Nephron progenitor cell (in vitro differentiated cells): Measurements from ENCODE around the gene P2RX5.
A peak's percentile ranks its signal among the peaks of the same experiment; 100 is the strongest.

Experiments
- DNase-seq: peaks from one replicate; pipeline ENCODE4 v3.0.0; 2021
- H3K27ac Mint-ChIP-seq: 2 replicates; pipeline ENCODE4 v1.8.0; 2021; ENCODE audit warnings: mild to moderate bottlenecking, moderate library complexity, mixed read lengths
- H3K27me3 Mint-ChIP-seq: 2 replicates; pipeline ENCODE4 v1.8.0; 2021; ENCODE audit warnings: mild to moderate bottlenecking, low read depth, mixed read lengths; ENCODE audit not compliant: poor library complexity
- H3K36me3 Mint-ChIP-seq: 2 replicates; pipeline ENCODE4 v1.8.0; 2021; ENCODE audit warnings: low read depth, mixed read lengths
- H3K4me1 Mint-ChIP-seq: 2 replicates; pipeline ENCODE4 v1.8.0; 2021; ENCODE audit warnings: mixed read lengths
- H3K4me3 Mint-ChIP-seq: 2 replicates; pipeline ENCODE4 v1.8.0; 2021; ENCODE audit warnings: mild to moderate bottlenecking, moderate library complexity, mixed read lengths
- H3K9me3 Mint-ChIP-seq: 2 replicates; pipeline ENCODE4 v1.8.0; 2021; ENCODE audit warnings: mild to moderate bottlenecking, moderate library complexity, mixed read lengths
- CTCF ChIP-seq: fragments of 200-600 bp; sonication (generic); IDR thresholded peaks from 2 replicates; pipeline ENCODE4 v1.5.0; 2021; ENCODE audit warnings: antibody characterized with exemption

The P2RX5 gene

GRCh38 chr17:3667366-3668278, 28.3 kb downstream of the P2RX5 start:
- DNase-seq = peak; percentile 84
- Mint-ChIP-seq H3K27ac (peak overlapping the region; percentile 94), H3K9me3 (no peaks in the 10 kb centered on the region), H3K4me3 (peak overlapping the region; percentile 99), H3K27me3 (peaks cover 2% of the 10 kb centered on the region), H3K36me3 (peaks cover 17% of the 10 kb centered on the region), H3K4me1 (peaks cover 45% of the 10 kb centered on the region)
- no peak for TF ChIP-seq CTCF

GRCh38 chr17:3666516-3666915, 29.4 kb downstream of the P2RX5 start:
- Mint-ChIP-seq H3K4me1 (peaks cover 42% of the 10 kb centered on the region), H3K9me3 (no peaks in the 10 kb centered on the region), H3K27ac (peak overlapping the region; percentile 29), H3K27me3 (no peaks in the 10 kb centered on the region), H3K36me3 (peaks cover 6% of the 10 kb centered on the region), H3K4me3 (peak overlapping the region; percentile 75)
- DNase-seq = no peak
- TF ChIP-seq CTCF = no peak

GRCh38 chr17:3665834-3666233, 30.1 kb downstream of the P2RX5 start:
- DNase-seq = no peak
- Mint-ChIP-seq H3K4me3 (peak overlapping the region; percentile 75), H3K36me3 (peaks cover 5% of the 10 kb centered on the region), H3K27ac (peak overlapping the region; percentile 76), H3K4me1 (peaks cover 40% of the 10 kb centered on the region), H3K27me3 (no peaks in the 10 kb centered on the region), H3K9me3 (no peaks in the 10 kb centered on the region)
- TF ChIP-seq CTCF = no peak

GRCh38 chr17:3663102-3664011, 32.6 kb downstream of the P2RX5 start:
- no peak for TF ChIP-seq CTCF
- H3K27me3 Mint-ChIP-seq = no peaks in the 10 kb centered on the region

GRCh38 chr17:3660311-3660891, 35.6 kb downstream of the P2RX5 start:
- no peaks in the 10 kb centered on the region for H3K27me3 Mint-ChIP-seq

More at GRCh38 chr17:3663102-3664011, 32.6 kb downstream of the P2RX5 start:
- Mint-ChIP-seq H3K4me3 (no peak overlapping the region), H3K4me1 (peaks cover 25% of the 10 kb centered on the region), H3K27ac (no peak overlapping the region), H3K9me3 (no peaks in the 10 kb centered on the region), H3K36me3 (no peaks in the 10 kb centered on the region)
- no peak for DNase-seq

More at GRCh38 chr17:3660311-3660891, 35.6 kb downstream of the P2RX5 start:
- TF ChIP-seq CTCF = no peak
- H3K9me3 Mint-ChIP-seq = no peaks in the 10 kb centered on the region
- H3K27ac Mint-ChIP-seq = no peak overlapping the region
- H3K4me3 Mint-ChIP-seq = no peak overlapping the region
- no peak for DNase-seq
- no peaks in the 10 kb centered on the region for H3K36me3 Mint-ChIP-seq
- peaks cover 12% of the 10 kb centered on the region for H3K4me1 Mint-ChIP-seq
